ENCODE results near the gene HECA. TPM values are rescaled to one million over a fixed set of nuclear protein-coding genes. Genes with fewer than 3 reads are reported as not detected.
"Not testable (repeated sequence)": the region's sequence is repeated elsewhere in the genome, so short reads cannot be mapped to it uniquely, and the experiment has no call there.

Gene HECA
- total RNA-seq, 1 experiment from 2014 or later = 4.2 TPM

- H2AFZ ChIP-seq (ENCODE audit: low read length) = no peak overlapping the region
- ATAC-seq = no peak
- H3F3A ChIP-seq (ENCODE audit: low read length, unreplicated experiment) = no peaks in the 10 kb centered on the region
- no peaks in the 10 kb centered on the region for H3K79me2 ChIP-seq (ENCODE audit: low read length)
- no peak for DNase-seq
- no peak overlapping the region for H3K9ac ChIP-seq (ENCODE audit: low read length)
- H3K4me1 ChIP-seq (ENCODE audit: insufficient read depth, low read length) = no peaks in the 10 kb centered on the region
- TF ChIP-seq EZH2 (IDR thresholded peaks at IDR 0.05; ENCODE audit: low read length, unreplicated experiment) (no peak), CTCF (conservative IDR thresholded peaks at IDR 0.05; ENCODE audit: low read depth, low read length) (no peak), EZH2phosphoT487 (IDR thresholded peaks at IDR 0.05; ENCODE audit: borderline replicate concordance, low read length) (no peak)
- H3K27ac ChIP-seq (ENCODE audit: low read length) = no peak overlapping the region
- H3K4me2 ChIP-seq (ENCODE audit: low read length) = no peak overlapping the region
- no peaks in the 10 kb centered on the region; the same call in 1 of the 2 replicates for H3K36me3 ChIP-seq (ENCODE audit: low read depth, low read length)
- no peaks in the 10 kb centered on the region for H3K9me2 ChIP-seq (replicated peaks; ENCODE audit: low read length)
- no peaks in the 10 kb centered on the region for H3K27me3 ChIP-seq (ENCODE audit: low read length)
- H3K4me3 ChIP-seq (ENCODE audit: low read length) = no peak overlapping the region
- no peaks in the 10 kb centered on the region for H4K20me1 ChIP-seq (ENCODE audit: low read length)
- intact Hi-C loops (cut with micrococcal nuclease) = no loop called here
- no TSS peak for BruUV-seq (replicated peaks)
- H3K9me3 ChIP-seq (ENCODE audit: low read length) = no peaks in the 10 kb centered on the region
- ChIA-PET CTCF (no interaction called here), POLR2A (ENCODE audit: unreplicated experiment) (no interaction called here)
These were observed 15.3 kb upstream of the HECA start for GRCh38 chr6:139119552-139119951.

DNA sequence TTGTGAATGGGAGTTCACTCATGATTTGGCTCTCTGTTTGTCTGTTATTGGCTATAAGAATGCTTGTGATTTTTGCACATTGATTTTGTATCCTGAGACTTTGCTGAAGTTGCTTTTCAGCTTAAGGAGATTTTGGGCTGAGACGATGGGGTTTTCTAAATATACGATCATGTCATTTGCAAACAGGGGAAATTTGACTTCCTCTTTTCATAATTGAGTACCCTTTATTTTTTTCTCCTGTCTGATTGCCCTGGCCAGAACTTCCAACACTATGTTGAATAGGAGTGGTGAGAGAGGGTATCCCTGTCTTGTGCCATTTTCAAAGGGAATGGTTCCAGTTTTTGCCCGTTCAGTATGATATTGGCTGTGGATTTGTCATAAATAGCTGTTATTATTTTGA lies 12.1 kb upstream of the HECA start:
- CTCF ChIA-PET; POLR2A ChIA-PET (ENCODE audit: unreplicated experiment); H3F3A ChIP-seq (ENCODE audit: low read length, unreplicated experiment); H3K36me3 ChIP-seq (ENCODE audit: low read depth, low read length); H3K27ac ChIP-seq (ENCODE audit: low read length); ATAC-seq; H3K9me2 ChIP-seq (replicated peaks; ENCODE audit: low read length); H3K9ac ChIP-seq (ENCODE audit: low read length); H3K9me3 ChIP-seq (ENCODE audit: low read length); H2AFZ ChIP-seq (ENCODE audit: low read length); H3K4me2 ChIP-seq (ENCODE audit: low read length); H3K4me3 ChIP-seq (ENCODE audit: low read length); H3K79me2 ChIP-seq (ENCODE audit: low read length); H3K27me3 ChIP-seq (ENCODE audit: low read length); intact Hi-C loops (cut with micrococcal nuclease); DNase-seq; BruUV-seq (replicated peaks); H4K20me1 ChIP-seq (ENCODE audit: low read length): not testable (repeated sequence)
- peaks cover 15% of the 10 kb centered on the region for H3K4me1 ChIP-seq (ENCODE audit: insufficient read depth, low read length)

- Histone ChIP-seq H3K4me3 (ENCODE audit: low read length) (no peak overlapping the region), H3K4me1 (ENCODE audit: insufficient read depth, low read length) (peaks cover 15% of the 10 kb centered on the region), H3K36me3 (ENCODE audit: low read depth, low read length) (no peaks in the 10 kb centered on the region), H3K79me2 (ENCODE audit: low read length) (no peaks in the 10 kb centered on the region), H3K9ac (ENCODE audit: low read length) (no peak overlapping the region), H3K9me3 (ENCODE audit: low read length) (no peaks in the 10 kb centered on the region), H3K27ac (ENCODE audit: low read length) (no peak overlapping the region), H3K9me2 (replicated peaks; ENCODE audit: low read length) (no peaks in the 10 kb centered on the region), H3F3A (ENCODE audit: low read length, unreplicated experiment) (no peaks in the 10 kb centered on the region), H4K20me1 (ENCODE audit: low read length) (no peaks in the 10 kb centered on the region), H3K27me3 (ENCODE audit: low read length) (no peaks in the 10 kb centered on the region), H3K4me2 (ENCODE audit: low read length) (no peak overlapping the region), H2AFZ (ENCODE audit: low read length) (peak overlapping the region; percentile 33; the same call in 1 of the 2 replicates)
- ATAC-seq (peak; percentile 91), DNase-seq (peak; percentile 73)
- intact Hi-C loops (cut with micrococcal nuclease) = loop anchor here (1.0 kb wide), 1 partner anchor 94 kb away; no protein-coding TSS in a partner anchor
- ChIA-PET POLR2A (ENCODE audit: unreplicated experiment) (no interaction called here), CTCF (no interaction called here)
- BruUV-seq (replicated peaks) = no TSS peak
- no peak for TF ChIP-seq EZH2phosphoT487 (IDR thresholded peaks at IDR 0.05; ENCODE audit: borderline replicate concordance, low read length)
- peak; percentile 66 for TF ChIP-seq CTCF (conservative IDR thresholded peaks at IDR 0.05; ENCODE audit: low read depth, low read length)
These were observed 9.8 kb upstream of the HECA start for GRCh38 chr6:139124887-139125672.

All from PC-3 (cell line).